Measurements from ENCODE around the gene KRT73.

Gene KRT73

DNA sequence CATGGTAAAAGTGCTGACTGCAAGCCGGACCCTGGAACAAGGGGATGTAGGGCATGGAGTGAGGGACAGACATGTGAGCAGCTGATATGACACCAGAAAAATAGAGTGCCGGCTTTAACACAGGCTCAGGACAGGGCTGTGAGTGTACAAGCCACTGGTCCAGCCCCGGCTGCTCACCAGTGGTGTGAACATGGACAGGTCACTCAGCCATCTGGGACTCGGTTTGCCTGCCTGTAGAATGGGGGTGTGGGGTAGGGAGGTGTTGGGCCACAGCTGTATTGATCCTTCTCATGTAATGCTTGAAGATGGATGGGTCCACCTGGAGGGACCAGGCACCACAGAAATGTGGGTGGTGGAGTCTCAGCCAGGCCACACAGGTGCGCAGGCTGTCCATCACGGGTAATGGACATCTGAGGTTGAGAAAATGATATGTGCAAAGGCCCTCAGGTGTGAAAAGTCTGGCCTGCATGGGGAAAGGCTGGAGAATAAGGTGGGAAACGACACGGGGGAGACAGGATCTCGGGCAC, 34.1 kb downstream of the KRT73 start:
- Histone ChIP-seq H3K36me3 (ENCODE audit: control insufficient read depth in 4 of 4, insufficient read depth in 4 of 4, low read length in 3 of 4) (no peaks in the 10 kb centered on the region), H3K9me3 (ENCODE audit: control extremely low read depth in 1 of 5, control insufficient read depth in 4 of 5, insufficient read depth in 2 of 5, low read depth in 1 of 5, low read length in 4 of 5) (no peaks in the 10 kb centered on the region), H3K4me1 (ENCODE audit: control extremely low read depth in 1 of 4, control insufficient read depth in 4 of 4, insufficient read depth in 4 of 4, low read length in 3 of 4) (peaks cover 0 to 13% (median 3%) of the 10 kb centered on the region in 4 experiments), H3K27me3 (replicated peaks in 2 of 5; ENCODE audit: control insufficient read depth in 4 of 5, insufficient read depth in 5 of 5, low read length in 4 of 5) (peaks cover 0 to 7% (median 0%) of the 10 kb centered on the region in 5 experiments), H3K27ac (ENCODE audit: insufficient read depth in 1 of 2, low read depth in 1 of 2, low read length in 2 of 2, poor library complexity in 1 of 2, severe bottlenecking in 2 of 2) (no peak overlapping the region), H3K4me3 (ENCODE audit: control insufficient read depth in 1 of 7, extremely low read depth in 1 of 7, insufficient read depth in 4 of 7, low read depth in 2 of 7, low read length in 6 of 7) (no peak overlapping the region)
- ChIA-PET CTCF (interaction anchor here (0.6 to 18.8 kb wide), 15 partner anchors 8 to 692 kb away, joined by 3 to 467 read pairs (median 4); partner anchors contain the start of gene KRT74), POLR2A (no interaction called here)
- no peak for DNase-seq
- WGBS (ENCODE audit: insufficient coverage) = 99% methylated on average over 9 of the region's 9 CpGs

DNA sequence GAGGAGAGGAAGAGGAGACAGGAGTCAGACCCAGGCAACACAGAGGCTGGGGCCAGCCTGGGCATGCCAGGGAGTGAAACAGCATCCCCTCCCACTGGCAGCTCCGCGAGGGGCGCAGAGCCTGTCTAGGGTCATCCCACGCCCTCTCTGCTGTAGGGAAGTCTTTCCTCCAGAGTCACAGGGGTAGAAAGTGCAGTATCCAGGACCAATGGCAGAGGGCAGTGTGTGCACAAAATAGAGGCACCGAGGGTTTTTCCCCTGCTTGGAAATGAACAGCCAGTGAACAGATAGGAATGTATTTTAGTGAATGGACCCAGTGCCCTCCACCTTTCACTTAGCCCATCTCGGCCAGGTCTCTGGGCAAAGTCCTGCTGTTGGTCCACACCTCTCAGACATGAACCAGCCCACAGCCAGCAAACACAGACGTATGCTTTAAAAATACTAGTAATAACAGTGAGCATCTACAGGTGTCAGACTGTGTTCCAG, 35.3 kb downstream of the KRT73 start:
- no peak overlapping the region for H3K4me3 ChIP-seq (ENCODE audit: control insufficient read depth in 1 of 7, extremely low read depth in 1 of 7, insufficient read depth in 4 of 7, low read depth in 2 of 7, low read length in 6 of 7)
- H3K27ac ChIP-seq (ENCODE audit: insufficient read depth in 1 of 2, low read depth in 1 of 2, low read length in 2 of 2, poor library complexity in 1 of 2, severe bottlenecking in 2 of 2) = no peak overlapping the region
- H3K27me3 ChIP-seq (replicated peaks in 2 of 5; ENCODE audit: control insufficient read depth in 4 of 5, insufficient read depth in 5 of 5, low read length in 4 of 5) = peaks cover 0 to 13% (median 0%) of the 10 kb centered on the region in 5 experiments
- POLR2A ChIA-PET = interaction anchor here (0.5 kb wide), 1 partner anchor 664 kb away, joined by 7 read pairs; no protein-coding TSS in a partner anchor
- WGBS (ENCODE audit: insufficient coverage) = 20% methylated on average over 4 of the region's 7 CpGs
- CTCF ChIA-PET = interaction anchor here (0.7 to 18.8 kb wide), 25 partner anchors 9 to 425 kb away, joined by 3 to 467 read pairs (median 4); partner anchors contain the start of gene KRT74
- H3K4me1 ChIP-seq (ENCODE audit: control extremely low read depth in 1 of 4, control insufficient read depth in 4 of 4, insufficient read depth in 4 of 4, low read length in 3 of 4) = peaks cover 0 to 13% (median 3%) of the 10 kb centered on the region in 4 experiments
- no peaks in the 10 kb centered on the region for H3K9me3 ChIP-seq (ENCODE audit: control extremely low read depth in 1 of 5, control insufficient read depth in 4 of 5, insufficient read depth in 2 of 5, low read depth in 1 of 5, low read length in 4 of 5)
- no peaks in the 10 kb centered on the region for H3K36me3 ChIP-seq (ENCODE audit: control insufficient read depth in 4 of 4, insufficient read depth in 4 of 4, low read length in 3 of 4)
- DNase-seq = peak; percentile 58 to 82 (median 70)

DNA sequence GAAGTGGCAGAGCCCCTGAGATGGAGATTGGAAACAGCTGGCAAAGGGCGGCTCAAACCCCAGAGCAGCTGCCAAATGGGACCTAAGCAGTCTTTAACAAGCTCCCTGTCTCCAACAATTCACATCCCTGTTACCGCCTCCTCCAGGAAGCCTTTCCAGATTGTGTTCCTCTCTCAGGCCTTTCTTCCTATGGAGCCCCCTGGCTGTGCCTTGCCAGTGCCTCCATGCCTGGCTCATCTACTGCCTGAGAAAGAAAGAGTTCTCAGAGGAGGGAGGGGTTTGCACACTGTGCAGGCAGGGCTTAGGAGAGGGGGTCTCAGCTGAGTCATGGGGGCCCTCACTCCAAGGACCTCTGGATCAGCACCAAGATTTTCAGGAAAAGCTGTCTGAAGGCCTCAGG, 35.9 kb downstream of the KRT73 start:
- Histone ChIP-seq H3K27me3 (replicated peaks in 2 of 5; ENCODE audit: control insufficient read depth in 4 of 5, insufficient read depth in 5 of 5, low read length in 4 of 5) (peaks cover 0 to 13% (median 0%) of the 10 kb centered on the region in 5 experiments), H3K9me3 (ENCODE audit: control extremely low read depth in 1 of 5, control insufficient read depth in 4 of 5, insufficient read depth in 2 of 5, low read depth in 1 of 5, low read length in 4 of 5) (no peaks in the 10 kb centered on the region), H3K4me1 (ENCODE audit: control extremely low read depth in 1 of 4, control insufficient read depth in 4 of 4, insufficient read depth in 4 of 4, low read length in 3 of 4) (peaks cover 0 to 13% (median 3%) of the 10 kb centered on the region in 4 experiments), H3K4me3 (ENCODE audit: control insufficient read depth in 1 of 7, extremely low read depth in 1 of 7, insufficient read depth in 4 of 7, low read depth in 2 of 7, low read length in 6 of 7) (no peak overlapping the region), H3K36me3 (ENCODE audit: control insufficient read depth in 4 of 4, insufficient read depth in 4 of 4, low read length in 3 of 4) (no peaks in the 10 kb centered on the region), H3K27ac (ENCODE audit: insufficient read depth in 1 of 2, low read depth in 1 of 2, low read length in 2 of 2, poor library complexity in 1 of 2, severe bottlenecking in 2 of 2) (no peak overlapping the region)
- no CpG with 5 or more reads among the region's 2 CpGs for WGBS (ENCODE audit: insufficient coverage)
- ChIA-PET POLR2A (no interaction called here), CTCF (interaction anchor here (0.7 to 18.8 kb wide), 22 partner anchors 8 to 425 kb away, joined by 3 to 467 read pairs (median 4); partner anchors contain the start of gene KRT74)
- DNase-seq = no peak

DNA sequence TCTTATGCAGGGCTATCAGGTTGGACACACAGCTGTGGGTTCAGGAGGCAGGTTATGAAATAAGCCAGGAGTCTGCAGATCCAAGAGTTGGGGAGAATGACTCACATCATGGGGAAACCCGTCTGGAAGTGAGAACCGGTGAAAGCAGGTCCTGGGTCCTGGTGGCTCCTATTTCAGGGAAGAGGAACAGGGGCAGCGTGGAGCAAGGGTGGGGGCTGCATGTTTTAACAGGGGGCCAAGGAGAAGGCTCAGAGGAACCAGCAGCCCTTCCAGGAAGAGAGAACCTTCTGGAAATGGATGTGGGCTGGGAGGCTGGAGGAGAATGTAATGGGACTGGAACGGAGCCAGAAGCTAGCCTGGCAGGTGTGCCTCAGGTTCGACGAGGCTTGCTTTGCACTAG, 36.9 kb downstream of the KRT73 start:
- H3K4me3 ChIP-seq (ENCODE audit: control insufficient read depth in 1 of 7, extremely low read depth in 1 of 7, insufficient read depth in 4 of 7, low read depth in 2 of 7, low read length in 6 of 7) = no peak overlapping the region
- peaks cover 0 to 13% (median 3%) of the 10 kb centered on the region in 4 experiments for H3K4me1 ChIP-seq (ENCODE audit: control extremely low read depth in 1 of 4, control insufficient read depth in 4 of 4, insufficient read depth in 4 of 4, low read length in 3 of 4)
- DNase-seq = no peak
- H3K27me3 ChIP-seq (replicated peaks in 2 of 5; ENCODE audit: control insufficient read depth in 4 of 5, insufficient read depth in 5 of 5, low read length in 4 of 5) = peaks cover 0 to 13% (median 0%) of the 10 kb centered on the region in 5 experiments
- CTCF ChIA-PET = interaction anchor here (1.0 to 18.8 kb wide), 13 partner anchors 20 to 294 kb away, joined by 3 to 467 read pairs (median 3); no protein-coding TSS in a partner anchor
- no peak overlapping the region for H3K27ac ChIP-seq (ENCODE audit: insufficient read depth in 1 of 2, low read depth in 1 of 2, low read length in 2 of 2, poor library complexity in 1 of 2, severe bottlenecking in 2 of 2)
- POLR2A ChIA-PET = no interaction called here
- 100% methylated on average over 3 of the region's 6 CpGs for WGBS (ENCODE audit: insufficient coverage)
- no peaks in the 10 kb centered on the region for H3K36me3 ChIP-seq (ENCODE audit: control insufficient read depth in 4 of 4, insufficient read depth in 4 of 4, low read length in 3 of 4)
- no peaks in the 10 kb centered on the region for H3K9me3 ChIP-seq (ENCODE audit: control extremely low read depth in 1 of 5, control insufficient read depth in 4 of 5, insufficient read depth in 2 of 5, low read depth in 1 of 5, low read length in 4 of 5)

DNA sequence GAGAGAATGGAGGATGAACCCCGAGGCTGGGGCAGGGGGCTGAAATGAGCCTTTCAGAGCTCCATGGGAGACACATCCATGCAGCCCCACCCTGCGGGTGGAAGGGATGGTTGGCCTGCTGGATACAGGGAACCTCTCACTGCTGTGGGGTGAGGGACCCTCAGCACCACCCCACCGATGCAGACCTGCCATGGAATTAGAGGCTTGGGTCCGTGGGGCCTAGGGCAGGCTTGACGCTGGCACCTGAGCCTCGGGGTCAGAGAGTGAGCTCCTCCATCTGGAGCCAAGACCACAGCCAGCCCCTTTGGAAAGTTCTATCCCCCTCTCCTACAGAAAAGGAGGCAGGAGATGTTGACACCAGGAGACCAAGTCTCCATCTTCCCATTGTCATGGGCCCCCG, 37.3 kb downstream of the KRT73 start:
- POLR2A ChIA-PET = no interaction called here
- Histone ChIP-seq H3K4me1 (ENCODE audit: control extremely low read depth in 1 of 4, control insufficient read depth in 4 of 4, insufficient read depth in 4 of 4, low read length in 3 of 4) (peaks cover 0 to 13% (median 3%) of the 10 kb centered on the region in 4 experiments), H3K9me3 (ENCODE audit: control extremely low read depth in 1 of 5, control insufficient read depth in 4 of 5, insufficient read depth in 2 of 5, low read depth in 1 of 5, low read length in 4 of 5) (no peaks in the 10 kb centered on the region), H3K36me3 (ENCODE audit: control insufficient read depth in 4 of 4, insufficient read depth in 4 of 4, low read length in 3 of 4) (no peaks in the 10 kb centered on the region), H3K27me3 (replicated peaks in 2 of 5; ENCODE audit: control insufficient read depth in 4 of 5, insufficient read depth in 5 of 5, low read length in 4 of 5) (peaks cover 0 to 15% (median 0%) of the 10 kb centered on the region in 5 experiments), H3K27ac (ENCODE audit: insufficient read depth in 1 of 2, low read depth in 1 of 2, low read length in 2 of 2, poor library complexity in 1 of 2, severe bottlenecking in 2 of 2) (no peak overlapping the region), H3K4me3 (ENCODE audit: control insufficient read depth in 1 of 7, extremely low read depth in 1 of 7, insufficient read depth in 4 of 7, low read depth in 2 of 7, low read length in 6 of 7) (no peak overlapping the region)
- DNase-seq = no peak
- WGBS (ENCODE audit: insufficient coverage) = 94% methylated on average over 6 of the region's 7 CpGs
- CTCF ChIA-PET = interaction anchor here (1.1 to 18.8 kb wide), 7 partner anchors 116 to 295 kb away, joined by 3 to 467 read pairs (median 3); no protein-coding TSS in a partner anchor

DNA sequence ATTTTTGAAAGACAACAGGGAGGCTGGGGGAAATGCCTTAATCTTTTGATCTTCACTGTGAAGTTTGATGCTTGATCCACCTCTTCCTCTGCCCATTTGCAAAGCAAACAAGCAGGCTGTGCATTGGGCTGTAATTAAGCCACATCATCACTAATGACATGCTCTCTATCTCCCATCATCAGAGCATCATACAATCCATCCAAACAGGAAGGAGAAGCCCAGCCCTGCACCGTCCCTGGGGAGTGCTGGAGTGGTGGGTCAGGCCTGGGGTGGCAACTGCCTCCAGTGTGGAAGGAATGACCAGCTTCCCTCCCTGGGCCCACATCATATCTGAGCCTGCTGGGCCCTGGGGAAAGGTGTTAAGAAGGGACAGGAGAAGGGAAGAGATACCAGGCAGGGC, 37.9 kb downstream of the KRT73 start:
- POLR2A ChIA-PET = interaction anchor here (0.8 kb wide), 1 partner anchor 17 kb away, joined by 3 read pairs; no protein-coding TSS in a partner anchor

More for the DNA sequence above, 37.9 kb downstream of the KRT73 start:
- H3K27ac ChIP-seq (ENCODE audit: insufficient read depth in 1 of 2, low read depth in 1 of 2, low read length in 2 of 2, poor library complexity in 1 of 2, severe bottlenecking in 2 of 2) = no peak overlapping the region
- DNase-seq = no peak
- no peaks in the 10 kb centered on the region for H3K36me3 ChIP-seq (ENCODE audit: control insufficient read depth in 4 of 4, insufficient read depth in 4 of 4, low read length in 3 of 4)
- 67% methylated on average over 1 of the region's 1 CpG for WGBS (ENCODE audit: insufficient coverage)
- H3K9me3 ChIP-seq (ENCODE audit: control extremely low read depth in 1 of 5, control insufficient read depth in 4 of 5, insufficient read depth in 2 of 5, low read depth in 1 of 5, low read length in 4 of 5) = no peaks in the 10 kb centered on the region
- CTCF ChIA-PET = interaction anchor here (1.1 to 18.8 kb wide), 5 partner anchors 117 to 295 kb away, joined by 3 to 467 read pairs (median 3); no protein-coding TSS in a partner anchor
- peaks cover 0 to 15% (median 0%) of the 10 kb centered on the region in 5 experiments for H3K27me3 ChIP-seq (replicated peaks in 2 of 5; ENCODE audit: control insufficient read depth in 4 of 5, insufficient read depth in 5 of 5, low read length in 4 of 5)
- H3K4me3 ChIP-seq (ENCODE audit: control insufficient read depth in 1 of 7, extremely low read depth in 1 of 7, insufficient read depth in 4 of 7, low read depth in 2 of 7, low read length in 6 of 7) = no peak overlapping the region
- peaks cover 0 to 8% (median 3%) of the 10 kb centered on the region in 4 experiments for H3K4me1 ChIP-seq (ENCODE audit: control extremely low read depth in 1 of 4, control insufficient read depth in 4 of 4, insufficient read depth in 4 of 4, low read length in 3 of 4)
